WTC11 (cell line): ENCODE results near the gene RPL29. TPM values are rescaled to one million over a fixed set of nuclear protein-coding genes. Genes with fewer than 3 reads are reported as not detected.

ENCODE experiments used
- ATAC-seq: fragments of 200-7000 bp; cut with Tn5 transposase; 2 replicates; pipeline ENCODE4 v1.10.0; 2021; ENCODE audit warnings: mild to moderate bottlenecking, moderate library complexity
- CTCF ChIA-PET: fragments of 300-600 bp; sonication (Branson Sonifier 250); formaldehyde crosslinking; loops from one replicate; lab custom pipeline; 2021; ENCODE audit warnings: antibody characterized with exemption; lab: Charles Lee
- POLR2A ChIA-PET: fragments of 350-600 bp; sonication (Branson Sonifier 250); formaldehyde crosslinking; loops from one replicate; lab custom pipeline; 2021; ENCODE audit warnings: antibody characterized with exemption; lab: Charles Lee
- DNase-seq: peaks from one replicate; pipeline ENCODE4 v3.0.0; 2021; ENCODE audit warnings: low spot score
- H3K27ac Mint-ChIP-seq: 2 replicates; pipeline ENCODE4 v1.8.0; 2021; ENCODE audit warnings: mixed read lengths
- H3K27me3 Mint-ChIP-seq: 2 replicates; pipeline ENCODE4 v1.8.0; 2021; ENCODE audit warnings: low read depth, mild to moderate bottlenecking, moderate library complexity, mixed read lengths
- H3K36me3 Mint-ChIP-seq: 2 replicates; pipeline ENCODE4 v1.8.0; 2021; ENCODE audit warnings: mixed read lengths
- H3K4me1 Mint-ChIP-seq: 2 replicates; pipeline ENCODE4 v1.8.0; 2022; ENCODE audit warnings: mixed read lengths
- H3K4me3 Mint-ChIP-seq: 2 replicates; pipeline ENCODE4 v1.8.0; 2021; ENCODE audit warnings: mild to moderate bottlenecking, moderate library complexity, mixed read lengths
- H3K9me3 Mint-ChIP-seq: 2 replicates; pipeline ENCODE4 v1.8.0; 2021; ENCODE audit warnings: mixed read lengths
- ARID4B ChIP-seq: sonication (generic); formaldehyde crosslinking; IDR thresholded peaks from 2 replicates; pipeline ENCODE4 v1.8.0; 2023; ENCODE audit warnings: missing genetic modification reagents, mild to moderate bottlenecking, borderline replicate concordance
- ATF2 ChIP-seq: sonication (generic); formaldehyde crosslinking; IDR thresholded peaks from 2 replicates; pipeline ENCODE4 v1.8.1; 2022; ENCODE audit warnings: low read depth, missing genetic modification reagents, borderline replicate concordance
- CREB1 ChIP-seq: sonication (generic); formaldehyde crosslinking; IDR thresholded peaks from 2 replicates; pipeline ENCODE4 v1.8.0; 2023; ENCODE audit warnings: mild to moderate bottlenecking, missing genetic modification reagents
- ELF4 ChIP-seq: sonication (generic); formaldehyde crosslinking; IDR thresholded peaks from 2 replicates; pipeline ENCODE4 v1.8.1; 2022; ENCODE audit warnings: low read depth, mild to moderate bottlenecking, moderate library complexity, missing genetic modification reagents
- FOXK1 ChIP-seq: sonication (generic); formaldehyde crosslinking; IDR thresholded peaks from 2 replicates; pipeline ENCODE4 v1.8.0; 2022; ENCODE audit warnings: mild to moderate bottlenecking, moderate library complexity, missing genetic modification reagents
- GABPB1 ChIP-seq: sonication (generic); formaldehyde crosslinking; IDR thresholded peaks from 2 replicates; pipeline ENCODE4 v1.8.1; 2023; ENCODE audit warnings: mild to moderate bottlenecking, missing genetic modification reagents
- HMGXB4 ChIP-seq: sonication (generic); formaldehyde crosslinking; IDR thresholded peaks from 2 replicates; pipeline ENCODE4 v1.8.1; 2023; ENCODE audit warnings: mild to moderate bottlenecking, moderate library complexity, missing genetic modification reagents
- JAZF1 ChIP-seq: fragments of 250-450 bp; sonication (Bioruptor Pico); IDR thresholded peaks from 2 replicates; pipeline ENCODE4 v1.9.0; 2021; ENCODE audit warnings: moderate library complexity, mild to moderate bottlenecking, inconsistent platforms
- NR3C1 ChIP-seq: sonication (generic); formaldehyde crosslinking; conservative IDR thresholded peaks from 2 replicates; pipeline ENCODE4 v1.8.1; 2023; ENCODE audit warnings: low read depth, mild to moderate bottlenecking, missing genetic modification reagents
- SP1 ChIP-seq: sonication (generic); formaldehyde crosslinking; conservative IDR thresholded peaks from 2 replicates; pipeline ENCODE4 v1.8.1; 2022; ENCODE audit warnings: missing genetic modification reagents
- total RNA-seq: library from RNA; stranded (reverse); gene quantifications from 3 replicates; pipeline ENCODE4 v1.2.3, GENCODE V29; 2021
- TF ChIP-seq, protein P1 (sequence below): sonication (generic); formaldehyde crosslinking; conservative IDR thresholded peaks from 2 replicates; pipeline ENCODE4 v1.8.1; 2022; ENCODE audit warnings: mild to moderate bottlenecking, missing genetic modification reagents
- TF ChIP-seq, protein P2 (sequence below): sonication (generic); formaldehyde crosslinking; IDR thresholded peaks from 2 replicates; pipeline ENCODE4 v1.8.1; 2022; ENCODE audit warnings: mild to moderate bottlenecking, moderate library complexity, missing genetic modification reagents
- TF ChIP-seq, protein P3 (sequence below): fragments of 250-450 bp; sonication (Bioruptor Pico); IDR thresholded peaks from 2 replicates; pipeline ENCODE4 v1.9.0; 2021; ENCODE audit warnings: mild to moderate bottlenecking, borderline replicate concordance

The RPL29 gene
- total RNA-seq, 1 experiment from 2014 or later: 1,343 TPM

GRCh38 chr3:52002748-52003147, 7.1 kb upstream of the RPL29 start:
- Mint-ChIP-seq H3K4me3 (no peak overlapping the region), H3K9me3 (no peaks in the 10 kb centered on the region), H3K36me3 (no peaks in the 10 kb centered on the region), H3K4me1 (peaks cover 50% of the 10 kb centered on the region), H3K27ac (no peak overlapping the region), H3K27me3 (no peaks in the 10 kb centered on the region)
- ChIA-PET POLR2A (interaction anchor here (1.6 to 1.7 kb wide), 2 partner anchors 34 to 51 kb away, joined by 4 to 5 read pairs; no protein-coding TSS in a partner anchor), CTCF (interaction anchor here (0.6 to 8.5 kb wide), 22 partner anchors 13 to 223 kb away, joined by 3 to 382 read pairs (median 6); partner anchors contain the start of genes ABHD14A, ABHD14B, ACY1 and DUSP7)
- no peak for TF ChIP-seq CREB1 (CRISPR knock-in tag)
- TF ChIP-seq GABPB1 (CRISPR knock-in tag): no peak
- TF ChIP-seq, protein P1, sequence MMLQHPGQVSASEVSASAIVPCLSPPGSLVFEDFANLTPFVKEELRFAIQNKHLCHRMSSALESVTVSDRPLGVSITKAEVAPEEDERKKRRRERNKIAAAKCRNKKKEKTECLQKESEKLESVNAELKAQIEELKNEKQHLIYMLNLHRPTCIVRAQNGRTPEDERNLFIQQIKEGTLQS (CRISPR knock-in tag): no peak
- no peak for TF ChIP-seq ATF2 (CRISPR knock-in tag)
- TF ChIP-seq HMGXB4 (CRISPR knock-in tag): no peak
- TF ChIP-seq, protein P2, sequence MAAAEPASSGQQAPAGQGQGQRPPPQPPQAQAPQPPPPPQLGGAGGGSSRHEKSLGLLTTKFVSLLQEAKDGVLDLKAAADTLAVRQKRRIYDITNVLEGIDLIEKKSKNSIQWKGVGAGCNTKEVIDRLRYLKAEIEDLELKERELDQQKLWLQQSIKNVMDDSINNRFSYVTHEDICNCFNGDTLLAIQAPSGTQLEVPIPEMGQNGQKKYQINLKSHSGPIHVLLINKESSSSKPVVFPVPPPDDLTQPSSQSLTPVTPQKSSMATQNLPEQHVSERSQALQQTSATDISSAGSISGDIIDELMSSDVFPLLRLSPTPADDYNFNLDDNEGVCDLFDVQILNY: no peak
- no peak for TF ChIP-seq ARID4B (CRISPR knock-in tag)
- TF ChIP-seq FOXK1 (CRISPR knock-in tag): no peak
- DNase-seq: no peak
- no peak for ATAC-seq

DNA sequence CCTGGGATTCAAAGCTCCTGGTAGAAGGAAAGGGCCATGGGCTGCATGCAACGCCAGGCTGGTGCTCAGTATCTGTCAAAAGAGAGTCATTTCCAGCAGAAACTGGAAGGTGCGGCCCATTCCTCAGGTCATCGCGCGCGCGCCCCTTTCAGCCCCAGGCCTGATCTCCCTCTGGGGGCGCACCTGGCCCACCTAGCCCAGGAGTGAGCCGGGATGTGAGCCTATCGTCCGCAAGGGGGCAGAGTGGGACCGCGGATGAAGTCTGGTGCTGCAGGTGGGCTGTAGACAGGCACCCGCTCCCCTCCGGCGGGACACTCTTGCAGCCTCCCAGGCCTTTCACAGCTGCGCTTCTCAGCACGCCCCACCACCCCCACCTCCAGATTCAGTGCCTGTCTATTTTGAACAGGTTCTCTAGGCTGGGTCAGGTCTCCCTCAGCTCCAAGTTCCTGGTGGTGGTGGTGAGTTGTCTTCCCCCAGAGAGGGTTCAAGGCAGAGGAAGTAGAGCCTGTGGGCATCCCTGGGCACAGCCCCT, 5.8 kb upstream of the RPL29 start:
- DNase-seq (peak; percentile 97), ATAC-seq (peak; percentile 76)
- Mint-ChIP-seq H3K27me3 (no peaks in the 10 kb centered on the region), H3K4me1 (peaks cover 42% of the 10 kb centered on the region), H3K36me3 (no peaks in the 10 kb centered on the region), H3K9me3 (no peaks in the 10 kb centered on the region), H3K4me3 (no peak overlapping the region), H3K27ac (peak overlapping the region; percentile 86)
- ChIA-PET CTCF (interaction anchor here (0.6 to 8.5 kb wide), 21 partner anchors 14 to 384 kb away, joined by 3 to 382 read pairs (median 6); partner anchors contain the start of genes ABHD14A, ABHD14B, ACY1 and DUSP7), POLR2A (interaction anchor here (1.7 kb wide), 1 partner anchor 52 kb away, joined by 4 read pairs; no protein-coding TSS in a partner anchor)
- TF ChIP-seq NR3C1 (0 out of 2 replicates have a peak, but pooled peaks have one; percentile 43), JAZF1 (CRISPR knock-in tag) (no peak), ELF4 (CRISPR knock-in tag) (no peak), ARID4B (CRISPR knock-in tag) (no peak), SP1 (peak; percentile 72; the same call in 1 of the 2 replicates), GABPB1 (CRISPR knock-in tag) (no peak)
- TF ChIP-seq, protein P3, sequence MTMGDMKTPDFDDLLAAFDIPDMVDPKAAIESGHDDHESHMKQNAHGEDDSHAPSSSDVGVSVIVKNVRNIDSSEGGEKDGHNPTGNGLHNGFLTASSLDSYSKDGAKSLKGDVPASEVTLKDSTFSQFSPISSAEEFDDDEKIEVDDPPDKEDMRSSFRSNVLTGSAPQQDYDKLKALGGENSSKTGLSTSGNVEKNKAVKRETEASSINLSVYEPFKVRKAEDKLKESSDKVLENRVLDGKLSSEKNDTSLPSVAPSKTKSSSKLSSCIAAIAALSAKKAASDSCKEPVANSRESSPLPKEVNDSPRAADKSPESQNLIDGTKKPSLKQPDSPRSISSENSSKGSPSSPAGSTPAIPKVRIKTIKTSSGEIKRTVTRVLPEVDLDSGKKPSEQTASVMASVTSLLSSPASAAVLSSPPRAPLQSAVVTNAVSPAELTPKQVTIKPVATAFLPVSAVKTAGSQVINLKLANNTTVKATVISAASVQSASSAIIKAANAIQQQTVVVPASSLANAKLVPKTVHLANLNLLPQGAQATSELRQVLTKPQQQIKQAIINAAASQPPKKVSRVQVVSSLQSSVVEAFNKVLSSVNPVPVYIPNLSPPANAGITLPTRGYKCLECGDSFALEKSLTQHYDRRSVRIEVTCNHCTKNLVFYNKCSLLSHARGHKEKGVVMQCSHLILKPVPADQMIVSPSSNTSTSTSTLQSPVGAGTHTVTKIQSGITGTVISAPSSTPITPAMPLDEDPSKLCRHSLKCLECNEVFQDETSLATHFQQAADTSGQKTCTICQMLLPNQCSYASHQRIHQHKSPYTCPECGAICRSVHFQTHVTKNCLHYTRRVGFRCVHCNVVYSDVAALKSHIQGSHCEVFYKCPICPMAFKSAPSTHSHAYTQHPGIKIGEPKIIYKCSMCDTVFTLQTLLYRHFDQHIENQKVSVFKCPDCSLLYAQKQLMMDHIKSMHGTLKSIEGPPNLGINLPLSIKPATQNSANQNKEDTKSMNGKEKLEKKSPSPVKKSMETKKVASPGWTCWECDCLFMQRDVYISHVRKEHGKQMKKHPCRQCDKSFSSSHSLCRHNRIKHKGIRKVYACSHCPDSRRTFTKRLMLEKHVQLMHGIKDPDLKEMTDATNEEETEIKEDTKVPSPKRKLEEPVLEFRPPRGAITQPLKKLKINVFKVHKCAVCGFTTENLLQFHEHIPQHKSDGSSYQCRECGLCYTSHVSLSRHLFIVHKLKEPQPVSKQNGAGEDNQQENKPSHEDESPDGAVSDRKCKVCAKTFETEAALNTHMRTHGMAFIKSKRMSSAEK (CRISPR knock-in tag): no peak
